Globus pallidus (tissue), 1 donor: ENCODE results near the gene PRELID2.
A peak's percentile ranks its signal among the peaks of the same experiment; 100 is the strongest.
"Not testable (repeated sequence)": the region's sequence is repeated elsewhere in the genome, so short reads cannot be mapped to it uniquely, and the experiment has no call there.

Experiments used
- DNase-seq: peaks from one replicate; pipeline ENCODE4 v3.0.0-alpha.2; 2015; ENCODE audit warnings: low spot score

Gene PRELID2

DNA sequence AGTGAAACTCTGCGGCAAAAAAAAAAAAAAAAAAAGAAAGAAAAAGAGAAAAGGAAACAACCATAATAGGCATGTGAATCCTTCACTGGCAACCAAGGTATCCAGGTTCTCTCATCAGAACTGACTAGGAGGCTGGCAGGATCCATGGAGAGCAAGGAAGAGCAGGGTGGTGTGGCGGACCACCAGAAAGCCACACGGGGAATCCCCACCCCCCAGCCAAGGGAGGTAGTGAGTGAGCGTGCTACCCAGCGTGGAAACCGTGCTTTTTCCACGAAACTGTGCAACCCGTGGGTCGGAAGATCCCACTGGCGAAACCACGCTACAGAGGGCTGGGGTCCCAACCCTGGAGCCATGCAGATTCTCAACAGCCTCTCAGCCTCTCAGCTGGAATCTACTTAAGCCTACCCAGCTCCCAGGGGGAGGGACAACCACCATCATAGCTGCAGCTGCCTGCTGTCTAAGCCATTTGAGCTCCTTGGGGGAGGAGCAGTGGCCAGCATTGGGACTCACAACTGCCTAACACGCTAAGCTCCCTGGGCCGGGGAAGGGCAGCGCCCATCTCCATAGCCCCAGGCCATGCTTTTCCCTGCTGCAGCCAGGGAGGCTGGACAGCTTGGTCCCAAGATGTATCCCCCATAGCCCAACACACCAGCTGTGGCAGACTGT, 91.6 kb downstream of the PRELID2 start:
- no peak for DNase-seq

DNA sequence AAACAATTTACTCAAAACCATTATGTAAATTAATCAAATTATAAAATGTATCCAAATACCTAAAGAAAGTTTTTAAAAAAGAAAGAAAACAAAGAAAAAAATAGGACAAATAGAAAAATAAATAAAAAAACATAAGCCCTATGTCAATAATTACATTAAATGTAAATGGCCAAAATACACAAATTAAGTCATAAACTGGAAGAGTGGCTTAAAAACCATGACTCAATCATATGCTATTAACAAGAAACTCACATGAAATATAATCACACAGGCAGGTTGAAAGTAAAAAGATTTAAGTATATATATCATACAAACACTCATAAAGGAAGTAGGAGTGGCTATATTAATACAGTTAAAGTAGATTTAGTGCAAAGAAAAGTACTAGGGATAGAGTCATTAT, 95.3 kb downstream of the PRELID2 start:
- DNase-seq: no peak

DNA sequence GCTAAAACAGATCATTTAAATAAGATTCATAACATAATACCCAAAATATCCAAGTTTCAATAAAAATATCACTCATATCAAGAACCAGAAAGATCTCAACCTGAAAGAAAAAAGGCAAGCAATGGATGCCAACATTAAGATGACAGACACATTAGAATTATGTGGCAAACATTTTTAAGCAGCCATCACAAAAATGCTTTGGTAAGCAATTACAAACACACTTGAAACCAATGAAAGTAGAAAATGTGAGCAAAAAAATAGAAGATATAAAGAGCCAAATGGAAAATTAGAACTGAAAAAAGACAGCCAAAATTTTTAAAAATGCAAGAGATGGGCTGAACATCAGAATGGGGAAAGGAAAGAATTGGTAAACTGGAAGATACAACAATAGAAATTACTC, 96.9 kb downstream of the PRELID2 start:
- no peak for DNase-seq

DNA sequence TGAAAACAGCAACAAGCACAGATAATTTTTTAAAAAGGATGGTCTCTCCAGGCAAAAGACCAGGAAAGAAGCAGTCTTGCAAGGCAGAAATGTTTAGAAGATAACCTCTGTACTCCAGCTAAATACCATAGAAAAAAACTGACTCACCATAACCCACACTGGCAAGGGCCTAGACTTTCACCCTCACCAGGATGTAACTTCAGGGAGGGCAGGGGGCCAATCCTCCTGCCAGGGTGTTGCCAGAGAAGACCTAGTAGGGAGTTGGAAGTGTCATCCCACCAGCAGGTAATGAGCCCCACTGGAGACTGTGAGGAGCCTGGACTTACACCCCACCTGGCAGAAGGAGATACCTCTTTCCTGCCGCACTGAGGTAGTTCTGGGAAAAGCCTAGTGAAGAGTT, 97.6 kb downstream of the PRELID2 start:
- no peak for DNase-seq

DNA sequence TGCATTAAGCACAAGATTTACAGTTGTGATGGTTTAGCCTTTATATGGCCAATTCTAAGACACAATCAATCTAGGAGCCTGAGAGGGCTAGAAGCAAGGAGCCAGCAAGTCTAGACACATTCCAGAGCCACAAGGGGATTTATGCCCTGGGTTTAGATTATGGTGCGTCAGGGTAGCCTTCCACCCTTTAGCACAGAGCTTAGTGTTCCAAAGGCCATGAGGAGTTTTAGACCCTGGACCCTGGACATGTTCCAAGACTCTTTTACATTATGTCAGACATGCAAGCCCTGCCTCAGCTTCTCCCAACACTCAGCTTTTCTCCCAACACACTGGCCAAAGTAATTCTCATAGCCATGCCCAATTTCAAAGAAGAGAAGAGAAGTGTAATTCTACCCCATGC, 105.2 kb downstream of the PRELID2 start:
- not testable (repeated sequence) for DNase-seq

DNA sequence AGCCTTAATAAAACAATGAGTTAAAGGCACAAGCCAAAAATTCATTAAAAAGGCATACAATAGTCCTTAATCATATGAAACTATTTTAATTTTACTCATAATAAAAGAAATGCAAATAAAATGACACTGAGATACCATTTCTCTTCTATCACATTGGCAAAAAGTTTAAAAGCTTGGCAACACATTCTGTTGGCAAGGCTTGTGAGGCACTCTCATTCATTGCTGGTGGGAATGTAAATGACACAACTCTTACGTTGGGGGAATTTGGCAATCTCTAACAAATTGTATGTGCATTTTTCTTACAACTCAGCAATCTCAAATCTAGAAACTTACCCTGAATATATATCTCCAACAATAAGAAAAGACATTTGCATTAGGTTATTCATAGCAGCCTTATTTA, 111.6 kb downstream of the PRELID2 start:
- no peak for DNase-seq

DNA sequence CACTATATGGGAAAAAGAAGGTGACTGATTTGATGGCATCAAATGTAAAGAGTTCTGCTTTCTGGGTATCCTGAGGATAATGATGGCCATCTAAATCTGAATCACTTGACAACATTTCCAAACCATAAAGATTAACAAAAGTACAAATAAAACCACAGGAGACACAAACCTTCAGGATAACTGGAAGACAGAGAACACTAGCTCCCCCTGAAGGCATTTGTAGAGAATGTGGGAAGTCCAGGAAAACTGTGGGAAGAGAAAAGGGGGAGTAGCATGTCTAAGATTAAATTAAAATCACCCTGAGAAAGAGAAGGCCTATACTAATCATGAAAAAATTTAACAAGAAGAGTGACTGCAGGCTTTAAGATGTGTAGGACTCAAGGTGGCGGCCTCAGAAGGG, 116.2 kb downstream of the PRELID2 start:
- DNase-seq: peak; percentile 3

DNA sequence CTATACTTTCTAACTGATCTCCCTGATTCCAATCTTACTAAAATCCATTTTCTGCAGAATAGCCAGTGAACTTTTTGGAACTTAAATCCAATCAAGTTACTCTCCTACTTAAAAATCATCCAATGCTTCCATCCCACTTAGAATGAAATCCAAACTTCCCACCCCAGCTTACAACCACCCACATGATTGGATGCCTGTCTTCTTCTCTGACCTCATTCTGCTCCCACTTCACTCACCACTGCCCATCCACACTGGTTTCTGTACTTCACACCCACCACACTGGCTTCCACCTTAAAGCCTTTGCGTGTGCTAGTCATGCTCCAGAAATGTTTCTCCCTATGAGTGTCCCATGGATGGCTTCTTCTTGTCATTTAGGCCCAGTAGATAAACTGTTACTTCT, 119.7 kb downstream of the PRELID2 start:
- no peak for DNase-seq

DNA sequence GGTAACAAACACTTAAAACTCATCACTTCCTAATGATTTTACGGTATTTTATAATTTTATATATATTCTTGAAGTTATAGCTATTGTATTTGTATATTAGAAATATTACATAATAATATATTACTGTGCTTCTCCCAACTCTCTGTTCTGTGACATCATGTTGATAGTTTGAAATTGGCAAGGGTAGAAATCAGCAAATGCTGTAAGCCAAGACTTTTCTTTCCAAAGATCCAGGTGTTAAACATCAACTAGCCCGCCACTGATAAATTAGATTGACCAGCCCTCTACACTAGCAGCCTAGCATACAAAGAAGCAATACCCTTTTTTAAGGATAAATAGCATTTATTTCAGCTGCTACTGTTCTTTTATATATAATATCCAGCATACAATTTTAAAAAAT, 122.9 kb downstream of the PRELID2 start:
- DNase-seq: no peak

DNA sequence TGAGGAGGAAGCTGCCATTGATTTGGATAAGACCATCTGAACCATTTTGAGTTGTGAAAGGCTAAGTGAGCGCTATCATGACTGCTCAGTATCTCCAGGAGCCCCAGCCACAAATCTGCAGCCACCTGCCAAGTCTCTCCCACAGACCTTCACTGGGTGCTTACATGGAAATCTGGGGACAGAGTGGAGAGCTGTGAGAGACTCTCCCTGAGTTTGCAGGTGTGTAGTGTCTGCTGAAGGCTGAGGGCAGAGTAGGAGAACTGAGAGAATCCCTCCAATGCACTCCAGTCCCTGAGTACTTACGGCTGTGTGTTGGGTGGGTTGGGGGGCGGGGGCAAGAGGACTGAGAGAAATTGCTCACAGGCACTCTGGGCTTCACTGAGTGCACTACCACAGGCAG, 123.7 kb downstream of the PRELID2 start:
- no peak for DNase-seq
